ENCODE data around the gene ZNF500.

DNA sequence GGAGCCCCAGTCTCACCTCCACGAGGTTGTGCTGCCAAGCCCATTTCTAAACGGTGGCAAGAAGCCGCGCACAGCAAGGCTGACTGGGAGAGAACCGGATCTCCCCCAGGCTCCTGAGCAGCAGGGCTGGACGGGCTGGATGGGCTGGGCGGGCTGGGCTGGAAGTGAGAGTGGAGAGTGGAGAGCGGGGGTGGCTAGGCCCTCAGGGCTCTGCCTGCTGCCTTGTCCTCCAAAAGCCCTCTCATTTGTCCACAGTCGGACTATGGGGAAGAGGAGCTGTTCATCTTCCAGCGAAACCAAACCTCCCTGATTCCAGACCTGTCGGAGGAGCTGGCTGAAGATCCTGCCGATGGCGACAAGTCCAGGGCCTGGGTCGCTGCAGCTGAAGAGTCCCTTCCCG is 29.4 kb downstream of the ZNF500 start:
- no peak for TF ChIP-seq GATA2 (IDR thresholded peaks at IDR 0.05; ENCODE audit: low read depth, low read length)
- no peak for TF ChIP-seq GATA3 (IDR thresholded peaks at IDR 0.05; ENCODE audit: low read depth, low read length)
